HG02678 (cell line): ENCODE measurements around the gene ENTPD8.

Experiments used
- ATAC-seq: cut with Tn5 transposase; IDR thresholded peaks from one replicate; pipeline ENCODE4 v1.9.1; 2021; ENCODE audit warnings: mild to moderate bottlenecking, moderate library complexity; ENCODE audit not compliant: unreplicated experiment

The ENTPD8 gene

GRCh38 chr9:137433349-137433915, 7.7 kb downstream of the ENTPD8 start:
- ATAC-seq = no peak

GRCh38 chr9:137432687-137433348, 8.3 kb downstream of the ENTPD8 start:
- ATAC-seq = no peak

DNA sequence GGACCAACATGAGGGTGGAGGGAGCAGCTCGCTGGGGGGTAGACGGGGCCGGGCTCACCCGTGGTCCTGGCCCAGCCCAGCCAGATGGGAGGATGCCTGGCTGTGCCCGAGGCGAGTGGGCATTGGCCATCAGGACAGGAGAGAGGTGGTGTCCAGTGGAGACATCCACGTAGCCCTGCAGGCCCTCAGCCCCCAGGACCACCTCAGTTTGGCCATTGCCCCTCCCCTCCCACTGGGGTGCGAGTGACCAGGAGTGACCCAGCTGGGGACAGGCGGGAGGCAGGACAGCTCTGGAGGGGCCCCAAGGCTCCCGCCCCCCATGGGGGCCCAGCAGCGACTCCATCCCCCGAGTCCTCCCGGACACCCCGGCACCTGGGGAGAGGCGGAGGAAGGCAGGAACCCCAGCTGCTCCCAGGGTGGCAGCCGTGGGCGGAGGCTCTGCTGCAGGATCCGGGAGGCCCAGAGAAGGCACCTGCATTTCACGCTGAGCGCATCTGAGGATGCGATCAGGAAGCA, 9.7 kb downstream of the ENTPD8 start:
- no peak for ATAC-seq

DNA sequence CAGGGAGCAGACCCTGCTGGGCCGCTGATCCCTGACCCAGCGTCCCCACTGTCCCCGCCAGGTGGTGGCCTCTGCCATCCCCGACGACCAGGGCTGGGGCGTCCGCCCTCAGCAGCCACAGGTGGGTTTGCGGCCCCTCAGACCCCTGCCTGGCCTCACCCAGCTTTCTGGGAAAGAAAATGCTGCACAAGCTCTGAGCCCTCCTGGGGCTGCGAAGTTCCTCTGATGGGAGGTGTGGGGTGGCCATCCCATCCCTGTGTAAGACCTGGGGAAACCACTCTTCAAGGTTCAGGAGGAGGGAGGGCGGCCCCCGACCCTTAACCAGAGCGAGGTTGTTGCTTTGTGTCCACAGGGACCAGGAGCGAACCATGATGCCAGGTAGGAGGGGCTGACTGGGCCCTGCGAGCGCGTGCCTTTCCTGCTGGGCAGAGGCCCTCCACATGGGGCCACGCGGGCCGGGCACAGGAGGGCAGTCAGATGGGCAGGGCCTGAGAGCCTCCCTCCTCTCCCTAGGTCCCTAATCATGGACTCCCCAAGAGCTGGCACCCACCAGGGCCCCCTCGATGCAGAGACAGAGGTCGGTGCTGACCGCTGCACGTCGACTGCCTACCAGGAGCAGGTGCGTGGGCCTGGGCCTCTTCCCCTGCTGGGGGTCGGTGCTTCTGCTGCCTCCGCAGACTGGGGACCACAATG, 10.3 kb downstream of the ENTPD8 start:
- ATAC-seq = no peak

- ATAC-seq = no peak
Measured at GRCh38 chr9:137429974-137430722, 11.0 kb downstream of the ENTPD8 start.

DNA sequence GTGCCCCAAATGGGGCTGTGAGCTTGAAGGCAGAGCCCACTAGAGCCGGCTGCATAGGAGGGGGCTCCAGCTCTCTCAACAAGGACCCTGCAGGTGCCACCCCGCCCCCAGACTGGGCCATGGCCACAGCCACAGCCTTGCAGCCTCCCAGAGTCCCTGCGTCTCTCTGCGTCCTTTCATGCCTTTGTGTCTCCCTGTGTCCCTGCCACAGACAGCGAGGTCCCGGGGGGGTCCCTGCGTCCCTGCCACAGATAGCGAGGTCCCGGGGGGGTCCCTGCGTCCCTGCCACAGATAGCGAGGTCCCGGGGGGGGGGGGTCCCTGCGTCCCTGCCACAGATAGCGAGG, 11.6 kb downstream of the ENTPD8 start:
- no peak for ATAC-seq

GRCh38 chr9:137428841-137429545, 12.2 kb downstream of the ENTPD8 start:
- ATAC-seq = no peak

DNA sequence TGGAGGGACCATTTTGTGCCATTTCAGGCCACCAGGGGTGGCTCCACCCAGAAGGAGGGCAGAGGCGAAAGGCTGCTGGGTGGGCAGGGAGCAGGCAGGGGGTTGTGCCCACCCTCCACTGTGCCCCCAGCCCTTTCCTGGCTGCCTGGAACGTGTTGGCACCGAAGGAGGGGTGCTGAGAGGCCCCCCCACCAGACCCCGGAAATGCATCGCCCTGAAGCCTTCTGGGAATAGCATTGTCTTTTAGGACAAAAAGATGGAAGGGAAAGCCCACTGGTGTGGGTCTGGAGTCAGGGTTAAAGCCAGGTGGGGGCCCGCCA, 12.9 kb downstream of the ENTPD8 start:
- no peak for ATAC-seq

GRCh38 chr9:137427454-137428310, 13.5 kb downstream of the ENTPD8 start:
- no peak for ATAC-seq

- no peak for ATAC-seq
Measured at GRCh38 chr9:137426018-137426681, 15.0 kb downstream of the ENTPD8 start.

DNA sequence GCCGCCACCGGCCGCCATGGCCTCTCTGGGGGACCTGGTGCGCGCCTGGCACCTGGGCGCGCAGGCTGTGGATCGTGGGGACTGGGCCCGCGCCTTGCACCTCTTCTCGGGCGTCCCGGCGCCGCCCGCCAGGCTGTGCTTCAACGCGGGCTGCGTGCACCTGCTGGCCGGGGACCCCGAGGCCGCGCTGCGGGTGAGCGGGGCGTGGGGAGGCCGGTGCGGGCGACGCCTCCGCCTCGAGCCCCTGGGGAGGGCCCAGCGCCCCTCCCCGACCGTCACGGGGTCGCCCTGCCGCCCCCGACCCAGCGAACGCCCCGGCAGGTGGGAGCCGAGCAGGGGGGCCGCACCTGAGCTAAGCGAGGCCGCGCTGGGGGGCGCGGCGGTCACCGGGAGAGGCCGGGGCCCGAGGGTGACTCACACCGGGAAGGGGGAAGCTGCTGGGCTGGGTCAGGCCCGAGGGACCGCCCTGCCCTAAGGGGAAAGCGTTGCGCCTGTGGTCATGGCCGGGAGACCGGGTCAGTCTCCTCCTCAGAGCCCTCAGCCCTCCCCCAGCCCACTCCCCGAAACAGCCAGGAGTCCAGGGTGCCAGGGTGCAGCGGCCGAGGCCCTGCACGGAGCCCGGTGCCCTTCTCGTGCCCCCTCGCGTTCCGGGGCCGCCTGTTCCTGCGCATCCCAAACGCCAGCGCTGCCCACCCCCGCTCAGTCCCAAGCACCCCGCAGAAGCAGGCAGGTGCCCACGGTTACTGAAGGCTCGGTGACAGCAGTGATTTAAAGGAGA, 17.5 kb downstream of the ENTPD8 start:
- ATAC-seq = no peak

DNA sequence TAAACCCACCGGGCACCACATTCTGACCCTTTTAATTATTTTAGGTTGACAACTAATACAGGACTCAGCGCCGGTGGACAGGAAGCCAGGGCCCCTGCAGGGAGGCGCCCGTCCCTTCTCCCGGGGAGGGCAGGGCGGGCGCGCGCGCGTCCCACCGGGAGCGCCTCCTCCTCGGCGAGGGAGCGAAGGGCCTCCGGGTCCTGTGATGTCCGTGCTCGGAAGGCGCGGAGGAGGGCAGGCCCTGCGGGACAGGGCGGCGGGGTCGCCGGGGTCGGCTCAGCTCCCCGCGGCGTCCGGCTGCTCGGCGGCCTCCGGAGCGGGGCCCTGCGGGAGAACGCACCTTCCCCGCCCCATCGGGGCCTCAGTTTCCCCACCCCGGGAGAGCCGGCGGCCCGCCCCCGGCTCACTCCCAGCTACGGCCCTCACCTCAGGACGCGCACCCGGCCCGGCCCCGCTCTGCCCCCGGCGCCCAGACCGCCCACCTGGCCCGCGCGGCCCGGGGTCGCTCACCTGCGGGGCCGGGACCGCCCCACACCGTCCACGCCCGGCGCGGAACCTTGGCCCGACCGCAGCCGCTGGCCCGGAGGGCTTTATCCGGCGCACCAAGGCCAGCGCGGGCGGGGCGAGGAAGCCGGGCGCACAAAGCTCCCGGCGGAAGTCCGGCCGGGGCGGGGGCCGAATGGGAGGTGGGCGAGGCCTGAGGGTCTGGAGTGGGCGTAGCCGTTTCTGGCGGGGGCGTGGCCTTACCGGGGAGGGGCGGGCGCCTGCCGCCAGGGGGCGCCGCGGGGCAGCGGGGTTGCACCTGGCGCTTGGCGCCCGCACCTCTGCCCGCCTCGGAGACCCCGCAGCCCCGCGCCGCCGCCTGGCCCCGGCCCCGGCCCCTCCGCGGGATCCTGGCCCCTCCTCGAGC, 18.3 kb downstream of the ENTPD8 start, which contains the start of the genes EXD3 and NOXA1:
EXD3 (minus strand) TSS at position 559 of the 910 bp plus-strand sequence. CDS start 27,805 bp downstream, outside the sequence.
NOXA1 (plus strand) TSS at position 790 of the 910 bp plus-strand sequence. CDS start 137 bp downstream, outside the sequence.
- peak; percentile 86 for ATAC-seq

DNA sequence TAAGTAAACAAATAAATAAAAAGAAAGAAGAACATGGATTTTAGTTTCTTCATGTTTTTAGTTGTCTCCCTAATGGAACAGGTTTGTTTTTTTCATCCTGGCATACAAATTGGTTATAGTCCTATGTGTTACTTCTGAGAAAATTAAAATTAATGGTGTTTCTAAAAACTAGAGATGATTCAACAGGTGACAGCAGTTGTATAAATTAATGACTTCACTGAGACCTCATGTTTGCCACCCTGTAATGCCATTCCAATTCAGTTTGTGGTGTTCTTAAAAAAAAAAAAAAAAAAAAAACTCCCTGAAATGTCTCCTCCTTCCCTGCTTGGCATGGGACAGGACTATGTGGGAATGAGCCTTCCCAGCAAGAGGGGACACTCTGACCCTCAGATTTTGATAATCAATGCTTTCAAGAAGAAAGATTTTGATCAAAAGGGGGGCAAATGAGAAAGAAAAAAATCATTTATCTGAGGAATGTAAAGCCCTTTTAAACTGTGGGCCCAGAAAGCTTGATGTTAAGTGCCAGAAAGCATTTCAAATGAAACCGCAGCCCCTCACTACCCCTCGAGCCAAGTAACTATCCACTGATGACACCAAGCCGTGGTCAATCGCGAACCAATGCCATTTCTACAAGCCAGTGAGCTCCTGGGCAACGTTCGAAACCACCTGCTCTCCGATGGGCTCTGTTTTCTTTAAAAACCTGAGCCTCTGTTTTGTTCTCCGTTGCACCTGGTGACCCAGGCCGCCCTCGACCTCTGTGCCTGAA, 19.1 kb downstream of the ENTPD8 start:
- ATAC-seq = no peak

DNA sequence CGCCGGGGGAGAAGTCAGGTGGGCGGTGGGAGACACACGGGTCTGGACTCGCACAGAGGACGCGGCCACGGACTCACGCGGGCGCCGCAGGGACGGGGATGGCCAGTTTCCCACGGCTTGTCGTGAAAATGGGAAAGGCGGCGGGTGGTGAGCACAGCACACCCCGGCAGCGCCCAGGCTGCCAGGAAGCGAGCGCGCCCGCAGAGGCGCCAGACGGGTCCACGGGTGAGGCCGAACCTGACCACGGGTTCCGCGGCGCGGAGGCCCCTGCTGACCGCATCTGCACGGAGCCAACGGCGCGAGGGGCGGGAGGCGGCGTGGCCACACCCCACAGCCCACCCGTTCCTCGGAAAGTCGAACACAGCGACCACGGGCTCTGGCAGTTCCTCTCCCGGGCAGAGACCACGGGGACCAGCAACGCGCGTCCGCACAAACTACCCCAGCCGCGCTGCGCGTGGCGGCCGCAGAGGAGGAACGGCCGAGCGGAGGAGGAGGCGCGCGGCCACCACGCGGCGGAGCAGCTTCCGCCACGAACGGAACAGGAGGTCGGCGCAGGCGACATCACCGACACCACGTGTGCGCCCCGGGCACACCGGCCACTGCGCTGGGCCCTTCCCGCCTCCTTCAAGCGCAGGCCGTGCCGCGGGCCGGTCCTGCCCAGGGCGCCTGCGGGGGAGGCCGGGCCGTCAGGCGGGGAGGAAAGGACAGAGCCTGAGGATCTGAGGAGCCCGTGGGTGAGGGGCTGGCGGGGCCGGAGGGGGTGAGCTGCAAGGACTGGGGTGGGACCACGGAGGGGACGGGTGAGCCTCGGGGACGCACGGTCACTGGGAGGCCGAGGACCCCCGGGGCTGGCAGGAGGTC, 23.8 kb downstream of the ENTPD8 start:
- no peak for ATAC-seq

DNA sequence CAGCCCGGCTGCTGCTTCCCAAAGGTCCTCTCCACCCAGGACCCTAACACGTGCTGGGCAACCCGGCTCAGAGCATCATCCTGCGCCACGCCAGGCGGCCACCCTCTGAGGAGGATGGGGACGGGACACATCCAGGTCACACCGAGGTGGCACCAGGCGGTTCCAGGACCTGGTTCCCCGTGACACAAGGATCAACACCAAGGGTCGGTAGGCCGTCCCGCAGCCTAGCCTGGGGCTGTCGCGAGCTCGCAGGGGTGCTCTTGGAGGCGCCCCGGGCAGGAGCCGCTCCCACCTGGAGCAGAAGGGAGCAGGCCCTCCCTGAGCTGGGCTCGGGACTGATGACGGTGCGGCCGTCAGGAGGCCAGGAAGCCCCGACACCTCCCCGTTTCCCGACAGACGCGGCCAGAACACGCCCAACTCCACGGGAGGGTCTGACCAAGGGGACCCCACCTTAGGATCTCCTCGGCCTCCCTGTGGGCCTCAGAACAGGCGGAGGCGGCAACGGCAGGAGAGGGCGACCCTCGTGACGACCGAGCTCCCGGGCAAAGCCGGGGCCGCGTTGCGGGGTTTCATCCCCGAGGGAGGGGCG, 24.5 kb downstream of the ENTPD8 start:
- ATAC-seq = no peak
